Measurements from ENCODE around the gene ZNF497.
"Not testable (repeated sequence)": the region's sequence is repeated elsewhere in the genome, so short reads cannot be mapped to it uniquely, and the experiment has no call there.

Gene ZNF497

GRCh38 chr19:58362272-58362994 lies at the start of gene ZNF497:
ZNF497 (minus strand) TSS chr19:58362751; CDS start chr19:58357635, 5,116 bp downstream.
- DNase-seq (ENCODE audit: low read depth): peak; percentile 96

- DNase-seq (ENCODE audit: low read depth): no peak
These were observed 46.6 kb upstream of the ZNF497 start for GRCh38 chr19:58409010-58409790.

- peak; percentile 93 for DNase-seq (ENCODE audit: low read depth)
These were observed 45.8 kb upstream of the ZNF497 start, which contains the start of gene ZNF584 for GRCh38 chr19:58408152-58409009. ZNF584 (plus strand) TSS chr19:58408649; CDS start chr19:58409148, 499 bp downstream.

DNA sequence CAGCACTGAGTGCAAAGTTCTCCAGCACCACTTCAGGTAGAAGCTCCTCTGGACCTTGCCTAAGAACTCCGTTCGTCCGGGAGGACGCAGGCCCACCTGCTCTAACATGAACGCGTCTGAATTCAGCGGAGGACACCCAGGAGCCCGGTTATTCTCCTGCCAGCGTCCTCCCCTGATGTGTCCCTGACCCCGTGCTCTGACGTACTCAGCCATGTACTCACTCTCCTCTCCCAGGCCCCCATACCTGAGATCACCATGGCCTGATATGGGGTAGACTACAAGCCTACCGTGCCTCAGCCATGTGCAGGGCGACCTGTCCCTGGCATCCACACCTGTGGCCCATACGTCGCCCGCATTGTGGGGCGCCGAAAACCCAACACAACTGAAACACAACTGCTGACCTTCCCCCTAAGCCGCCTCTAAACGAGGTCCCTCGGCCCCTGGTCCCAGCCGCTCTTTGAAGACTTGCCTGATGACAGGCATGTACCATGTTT lies 45.2 kb upstream of the ZNF497 start:
- no peak for DNase-seq (ENCODE audit: low read depth)

GRCh38 chr19:58406818-58407657 lies 44.5 kb upstream of the ZNF497 start:
- DNase-seq (ENCODE audit: low read depth): no peak

DNA sequence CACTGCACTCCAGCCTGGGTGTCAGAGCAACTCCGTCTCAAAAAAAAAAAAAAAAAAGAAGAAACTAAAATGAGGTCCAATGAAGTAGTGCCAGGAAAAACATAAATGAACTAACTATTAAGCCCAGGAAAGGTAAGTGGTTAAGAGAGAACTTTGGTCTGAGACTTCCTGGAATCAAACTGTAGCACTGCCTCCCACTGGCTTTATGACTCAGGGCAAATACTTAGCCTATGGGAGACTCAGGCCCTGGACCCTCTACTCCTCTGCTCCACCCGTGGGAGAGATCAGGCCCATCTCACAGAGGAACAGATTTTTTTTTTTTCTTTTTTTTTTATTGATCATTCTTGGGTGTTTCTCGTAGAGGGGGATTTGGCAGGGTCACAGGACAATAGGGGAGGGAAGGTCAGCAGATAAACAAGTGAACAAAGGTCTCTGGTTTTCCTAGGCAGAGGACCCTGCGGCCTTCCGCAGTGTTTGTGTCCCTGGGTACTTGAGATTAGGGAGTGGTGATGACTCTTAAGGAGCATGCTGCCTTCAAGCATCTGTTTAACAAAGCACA lies 41.4 kb upstream of the ZNF497 start:
- not testable (repeated sequence) for DNase-seq (ENCODE audit: low read depth)

- no peak for DNase-seq (ENCODE audit: low read depth)
These were observed 39.4 kb upstream of the ZNF497 start for GRCh38 chr19:58401840-58402421.

GRCh38 chr19:58400916-58401839 lies 38.6 kb upstream of the ZNF497 start:
- peak; percentile 98 for DNase-seq (ENCODE audit: low read depth)

GRCh38 chr19:58400316-58400915 lies 37.9 kb upstream of the ZNF497 start:
- DNase-seq (ENCODE audit: low read depth): no peak

DNA sequence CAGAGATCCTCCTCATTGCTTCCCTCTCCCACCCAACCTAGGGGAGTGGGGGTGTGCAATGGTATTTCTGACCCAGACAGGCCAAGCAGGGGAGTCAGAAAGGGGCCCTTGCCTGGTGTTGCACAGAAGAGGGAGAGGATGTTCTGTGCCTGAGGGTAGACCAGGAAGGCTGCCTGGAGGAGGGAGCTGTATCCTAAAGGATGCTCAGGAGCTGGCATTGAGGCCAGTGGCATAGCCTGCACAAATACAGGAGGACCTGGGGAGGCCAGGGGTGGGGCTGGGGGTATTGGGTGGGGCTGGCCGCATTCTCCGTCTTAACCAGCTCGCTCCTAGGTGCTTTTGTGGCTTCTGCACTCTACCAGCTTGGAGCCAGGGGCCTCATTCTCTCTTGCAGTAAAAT lies 37.4 kb upstream of the ZNF497 start:
- DNase-seq (ENCODE audit: low read depth): no peak

DNA sequence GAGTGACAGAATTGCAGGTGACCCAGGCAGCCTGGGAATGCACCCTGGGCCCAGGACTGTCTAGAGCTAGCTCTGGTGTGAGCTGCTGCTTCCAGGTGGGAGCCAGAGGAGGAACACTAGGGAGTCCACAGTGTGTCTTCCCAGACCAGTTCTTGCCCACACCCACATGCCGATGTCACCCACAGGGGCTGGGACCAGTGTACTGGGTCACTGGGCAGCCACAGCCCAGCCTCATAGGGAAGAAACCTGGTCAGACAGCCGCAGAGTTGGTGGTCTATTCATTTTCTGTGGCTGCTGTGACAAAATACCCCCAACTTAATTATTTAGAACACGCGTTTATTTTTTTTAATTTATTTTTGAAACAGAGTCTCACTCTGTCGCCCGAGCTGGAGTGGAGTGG lies 36.0 kb upstream of the ZNF497 start:
- DNase-seq (ENCODE audit: low read depth): no peak

GRCh38 chr19:58398087-58398486 lies 35.5 kb upstream of the ZNF497 start:
- no peak for DNase-seq (ENCODE audit: low read depth)

- no peak for DNase-seq (ENCODE audit: low read depth)
These were observed 35.0 kb upstream of the ZNF497 start for GRCh38 chr19:58397533-58398037.

- no peak for DNase-seq (ENCODE audit: low read depth)
These were observed 34.4 kb upstream of the ZNF497 start for GRCh38 chr19:58396691-58397532.

DNA sequence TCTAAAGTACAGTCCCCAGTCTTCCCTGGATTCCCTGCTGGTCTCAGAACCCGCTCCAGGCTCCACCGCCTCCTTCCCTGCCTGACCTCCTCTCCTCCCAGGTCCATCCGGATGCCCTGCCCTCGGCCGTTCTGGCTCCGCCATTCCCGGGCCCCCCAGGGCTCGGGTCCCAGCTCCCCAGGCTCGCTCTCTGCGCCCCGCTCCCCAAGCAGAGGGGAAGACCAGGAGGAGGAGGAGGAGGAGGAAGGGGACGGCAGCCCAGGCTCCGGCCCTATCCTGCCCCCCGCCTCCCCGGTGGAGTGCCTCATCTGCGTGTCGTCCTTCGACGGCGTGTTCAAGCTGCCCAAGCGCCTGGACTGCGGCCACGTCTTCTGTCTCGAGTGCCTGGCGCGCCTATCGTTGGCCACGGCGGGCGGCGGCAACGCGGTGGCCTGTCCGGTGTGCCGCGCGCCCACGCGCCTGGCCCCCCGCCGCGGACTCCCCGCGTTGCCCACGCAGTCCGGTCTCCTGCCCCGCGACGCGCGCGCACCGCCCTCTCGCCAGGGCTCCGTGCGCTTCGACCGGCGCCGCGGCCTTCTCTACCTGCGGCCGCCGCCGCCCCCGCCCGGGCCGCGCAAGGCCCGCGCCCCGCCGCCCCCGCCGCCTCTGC lies 33.6 kb upstream of the ZNF497 start:
- no peak for DNase-seq (ENCODE audit: low read depth)

DNA sequence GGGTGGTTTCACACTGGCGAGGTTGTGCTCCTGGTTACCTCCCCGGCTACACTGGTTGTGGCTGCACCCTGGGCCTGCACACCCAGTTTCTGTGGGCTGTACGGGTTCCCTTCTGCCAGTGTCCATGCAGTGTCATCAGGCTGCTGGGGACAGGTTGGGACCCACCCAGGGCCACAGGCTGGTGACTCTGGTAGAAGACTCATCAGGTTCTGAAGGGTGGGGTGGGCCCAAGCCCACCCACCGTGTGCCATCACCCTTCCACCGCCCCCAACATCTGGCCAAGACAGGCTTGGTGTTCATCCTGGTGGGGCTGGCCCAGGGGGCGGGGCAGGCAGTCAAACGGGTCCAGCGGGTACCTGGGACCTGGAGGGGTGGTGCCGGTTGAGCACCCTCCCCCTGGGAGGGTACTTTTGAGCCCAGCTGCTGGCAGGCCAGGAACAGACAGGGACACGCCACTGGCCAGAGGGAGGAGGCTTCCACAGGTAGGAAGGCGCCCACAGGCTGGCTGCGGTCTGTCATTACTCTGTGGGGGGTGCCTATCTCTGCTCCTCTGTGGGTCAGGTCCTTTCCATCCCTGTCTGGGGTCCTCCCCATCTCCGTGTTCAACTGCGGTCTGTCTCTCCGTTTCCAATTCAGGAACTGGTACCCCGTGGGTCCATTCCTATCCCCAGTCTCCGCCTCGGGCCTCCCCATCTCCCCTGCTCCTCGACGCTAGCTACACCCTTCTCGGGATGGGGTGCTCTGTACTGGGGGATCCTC lies 32.8 kb upstream of the ZNF497 start, which contains the start of gene RNF225:
Gene RNF225, plus strand, starts transcription at position 437 of the 759 bp plus-strand sequence. CDS start 434 bp downstream, outside the sequence.
- no peak for DNase-seq (ENCODE audit: low read depth)

Measured in activated T-helper 9 cell treated with anti-CD3 and anti-CD28 coated beads, Interleukin-2, amount 50 U/mL, for 16 hours (primary cell).